ENCODE measurements around the gene ROCK2. TPM values are rescaled to one million over a fixed set of nuclear protein-coding genes. Genes with fewer than 3 reads are reported as not detected.

The ROCK2 gene
- total RNA-seq, 2 experiments from 2014 or later = 19.1 to 20.5 TPM

GRCh38 chr2:11213090-11213638 lies 131.3 kb downstream of the ROCK2 start:
- Mint-ChIP-seq H3K27me3 (no peaks in the 10 kb centered on the region), H3K36me3 (ENCODE audit: low read depth) (peaks cover 15% of the 10 kb centered on the region), H3K4me1 (no peaks in the 10 kb centered on the region), H3K27ac (no peak overlapping the region), H3K4me3 (no peak overlapping the region), H3K9me3 (no peaks in the 10 kb centered on the region)
- DNase-seq = no peak
- ChIA-PET POLR2A (no interaction called here), CTCF (no interaction called here)

DNA sequence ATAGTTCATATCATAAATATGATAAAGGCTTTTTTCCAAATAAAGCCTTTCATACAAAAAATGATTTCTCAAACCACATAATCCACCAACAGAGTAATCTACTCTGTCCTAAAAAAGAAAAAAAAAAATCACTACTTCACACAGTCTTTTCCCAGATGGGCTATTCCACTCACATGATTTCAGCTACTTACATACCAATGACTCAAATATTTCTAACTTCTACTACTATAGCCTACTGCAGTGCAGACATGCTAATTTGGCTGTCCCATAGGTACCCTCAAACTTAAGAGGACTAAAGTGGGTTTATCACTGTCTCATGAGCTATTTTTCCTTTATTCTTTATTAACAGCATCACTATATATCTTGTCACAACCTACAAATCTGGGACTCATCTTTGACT lies 131.8 kb downstream of the ROCK2 start:
- H3K36me3 Mint-ChIP-seq (ENCODE audit: low read depth) = peaks cover 15% of the 10 kb centered on the region

GRCh38 chr2:11208083-11208482 lies 136.4 kb downstream of the ROCK2 start:
- Mint-ChIP-seq H3K27me3 (no peaks in the 10 kb centered on the region), H3K9me3 (no peaks in the 10 kb centered on the region), H3K4me1 (peaks cover 8% of the 10 kb centered on the region), H3K4me3 (no peak overlapping the region), H3K36me3 (ENCODE audit: low read depth) (peaks cover 11% of the 10 kb centered on the region), H3K27ac (no peak overlapping the region)
- POLR2A ChIA-PET = interaction anchor here (0.7 kb wide), 1 partner anchor 113 kb away, joined by 9 read pairs; no protein-coding TSS in a partner anchor
- DNase-seq = no peak
- CTCF ChIA-PET = interaction anchor here (0.6 kb wide), 1 partner anchor 47 kb away, joined by 3 read pairs; no protein-coding TSS in a partner anchor

More for the DNA sequence above, 131.8 kb downstream of the ROCK2 start:
- ChIA-PET POLR2A (interaction anchor here (0.7 kb wide), 1 partner anchor 48 kb away, joined by 3 read pairs; no protein-coding TSS in a partner anchor), CTCF (no interaction called here)
- H3K4me1 Mint-ChIP-seq = no peaks in the 10 kb centered on the region
- H3K27me3 Mint-ChIP-seq = no peaks in the 10 kb centered on the region
- H3K27ac Mint-ChIP-seq = no peak overlapping the region
- no peak overlapping the region for H3K4me3 Mint-ChIP-seq
- no peak for DNase-seq
- H3K9me3 Mint-ChIP-seq = no peaks in the 10 kb centered on the region

DNA sequence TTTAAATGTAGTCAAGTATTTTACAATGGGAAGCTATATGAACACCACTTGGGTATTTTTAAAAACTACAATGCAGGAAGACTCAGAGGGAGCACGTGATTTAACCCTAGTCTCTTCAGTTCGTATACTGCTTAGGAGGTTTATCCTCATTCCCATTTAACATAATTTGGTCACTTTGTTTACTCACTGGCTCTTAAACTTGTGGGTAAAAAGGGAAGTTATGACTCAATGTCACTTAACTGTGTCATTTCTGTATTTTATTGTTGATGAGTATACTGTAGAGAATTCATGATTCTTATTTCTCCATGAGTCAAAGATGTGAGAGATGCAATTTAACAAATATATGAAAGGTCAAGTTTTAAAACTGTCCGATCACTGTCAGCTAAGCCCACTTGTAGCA lies 141.0 kb downstream of the ROCK2 start:
- Mint-ChIP-seq H3K9me3 (no peaks in the 10 kb centered on the region), H3K27me3 (no peaks in the 10 kb centered on the region), H3K4me3 (no peak overlapping the region), H3K27ac (no peak overlapping the region), H3K4me1 (peaks cover 8% of the 10 kb centered on the region), H3K36me3 (ENCODE audit: low read depth) (peaks cover 16% of the 10 kb centered on the region)
- POLR2A ChIA-PET = interaction anchor here (0.6 kb wide), 1 partner anchor 174 kb away, joined by 3 read pairs; no protein-coding TSS in a partner anchor
- CTCF ChIA-PET = interaction anchor here (1.1 kb wide), 1 partner anchor 11 kb away, joined by 3 read pairs; no protein-coding TSS in a partner anchor
- no peak for DNase-seq

DNA sequence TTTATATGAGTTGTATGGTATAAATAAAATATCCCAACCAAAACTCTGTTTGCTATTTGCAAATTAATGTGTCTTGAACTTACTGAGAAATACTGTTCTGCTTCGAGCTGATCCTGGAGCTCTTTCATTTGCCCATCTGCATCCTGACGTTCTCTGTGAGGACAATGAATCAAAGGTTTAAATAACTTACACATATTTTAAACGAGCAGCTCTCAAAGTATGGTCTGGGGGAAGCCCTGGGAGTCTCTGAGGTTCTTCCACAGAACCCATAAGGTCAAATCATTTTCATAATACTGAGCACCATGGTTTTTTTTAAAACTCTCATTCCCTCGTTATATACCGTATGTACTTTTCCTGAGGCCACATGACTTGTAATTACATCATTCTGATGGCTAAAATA lies 142.5 kb downstream of the ROCK2 start:
- DNase-seq = no peak
- H3K9me3 Mint-ChIP-seq = no peaks in the 10 kb centered on the region
- no peak overlapping the region for H3K4me3 Mint-ChIP-seq
- H3K36me3 Mint-ChIP-seq (ENCODE audit: low read depth) = peaks cover 16% of the 10 kb centered on the region
- POLR2A ChIA-PET = no interaction called here
- H3K4me1 Mint-ChIP-seq = peaks cover 8% of the 10 kb centered on the region
- CTCF ChIA-PET = interaction anchor here (1.2 to 1.6 kb wide), 2 partner anchors 9 to 32 kb away, joined by 3 to 4 read pairs; no protein-coding TSS in a partner anchor
- H3K27ac Mint-ChIP-seq = no peak overlapping the region
- no peaks in the 10 kb centered on the region for H3K27me3 Mint-ChIP-seq

- H3K27ac Mint-ChIP-seq = no peak overlapping the region
- POLR2A ChIA-PET = no interaction called here
Observed at GRCh38 chr2:11200651-11201050, 143.8 kb downstream of the ROCK2 start.

DNA sequence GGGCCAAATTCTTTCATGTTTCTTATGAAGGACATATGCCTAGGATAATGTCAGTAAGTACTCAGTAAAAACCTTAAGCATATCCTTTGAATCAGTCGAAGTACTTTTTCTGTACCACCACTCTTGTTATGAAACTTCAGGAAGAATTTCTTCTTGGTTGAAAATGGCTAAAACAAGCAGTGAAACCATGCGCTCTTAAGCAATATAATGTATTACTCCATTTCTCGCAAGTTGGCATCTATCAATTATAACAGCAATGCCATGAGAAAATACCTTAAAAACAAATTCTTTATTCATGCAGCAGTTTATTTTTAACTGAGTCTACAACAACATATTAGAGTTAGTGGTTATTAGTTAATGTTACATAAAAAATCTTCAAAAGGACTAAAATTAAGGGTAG lies 148.2 kb downstream of the ROCK2 start:
- peaks cover 17% of the 10 kb centered on the region for H3K36me3 Mint-ChIP-seq (ENCODE audit: low read depth)
- H3K27ac Mint-ChIP-seq = no peak overlapping the region
- no peaks in the 10 kb centered on the region for H3K9me3 Mint-ChIP-seq
- no peak overlapping the region for H3K4me3 Mint-ChIP-seq
- no peak for DNase-seq
- ChIA-PET CTCF (no interaction called here), POLR2A (no interaction called here)
- no peaks in the 10 kb centered on the region for H3K4me1 Mint-ChIP-seq
- no peaks in the 10 kb centered on the region for H3K27me3 Mint-ChIP-seq

More at GRCh38 chr2:11200651-11201050, 143.8 kb downstream of the ROCK2 start:
- no peak for DNase-seq
- peaks cover 19% of the 10 kb centered on the region for H3K36me3 Mint-ChIP-seq (ENCODE audit: low read depth)
- no peaks in the 10 kb centered on the region for H3K27me3 Mint-ChIP-seq
- no peak overlapping the region for H3K4me3 Mint-ChIP-seq
- H3K4me1 Mint-ChIP-seq = peaks cover 8% of the 10 kb centered on the region
- CTCF ChIA-PET = interaction anchor here (0.6 to 1.6 kb wide), 4 partner anchors 31 to 71 kb away, joined by 3 to 5 read pairs (median 3); a partner anchor contains a TSS
- H3K9me3 Mint-ChIP-seq = no peaks in the 10 kb centered on the region

DNA sequence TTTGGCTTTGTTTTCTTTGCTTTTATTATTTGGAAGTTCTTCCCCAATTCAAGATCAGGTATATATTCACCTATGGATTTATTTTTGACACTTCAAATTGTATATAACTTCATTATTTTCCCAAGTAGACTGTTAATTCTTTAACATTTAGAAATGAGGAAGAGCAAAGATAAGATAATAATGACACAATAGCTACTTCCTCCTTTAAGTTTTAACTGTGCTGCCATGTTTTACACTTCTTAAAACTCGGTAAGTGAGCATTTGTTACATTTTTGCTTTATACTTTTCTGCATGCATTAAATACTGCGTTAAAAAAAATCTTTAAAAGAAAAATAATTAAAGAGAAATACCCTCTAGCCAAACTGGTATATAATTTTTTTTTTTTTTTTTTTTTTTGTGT lies 156.7 kb downstream of the ROCK2 start:
- no peaks in the 10 kb centered on the region for H3K4me1 Mint-ChIP-seq
- H3K27me3 Mint-ChIP-seq = no peaks in the 10 kb centered on the region
- ChIA-PET POLR2A (no interaction called here), CTCF (interaction anchor here (0.6 to 0.7 kb wide), 2 partner anchors 24 to 419 kb away, joined by 4 read pairs; no protein-coding TSS in a partner anchor)
- peaks cover 9% of the 10 kb centered on the region for H3K36me3 Mint-ChIP-seq (ENCODE audit: low read depth)
- no peak for DNase-seq
- no peak overlapping the region for H3K4me3 Mint-ChIP-seq
- no peak overlapping the region for H3K27ac Mint-ChIP-seq
- no peaks in the 10 kb centered on the region for H3K9me3 Mint-ChIP-seq

- Mint-ChIP-seq H3K4me1 (no peaks in the 10 kb centered on the region), H3K27ac (no peak overlapping the region), H3K36me3 (ENCODE audit: low read depth) (peaks cover 9% of the 10 kb centered on the region), H3K9me3 (no peaks in the 10 kb centered on the region), H3K4me3 (no peak overlapping the region), H3K27me3 (no peaks in the 10 kb centered on the region)
- DNase-seq = no peak
- POLR2A ChIA-PET = no interaction called here
- CTCF ChIA-PET = interaction anchor here (0.6 to 0.7 kb wide), 3 partner anchors 11 to 419 kb away, joined by 3 to 4 read pairs (median 4); no protein-coding TSS in a partner anchor
Observed at GRCh38 chr2:11187083-11187619, 157.3 kb downstream of the ROCK2 start.

DNA sequence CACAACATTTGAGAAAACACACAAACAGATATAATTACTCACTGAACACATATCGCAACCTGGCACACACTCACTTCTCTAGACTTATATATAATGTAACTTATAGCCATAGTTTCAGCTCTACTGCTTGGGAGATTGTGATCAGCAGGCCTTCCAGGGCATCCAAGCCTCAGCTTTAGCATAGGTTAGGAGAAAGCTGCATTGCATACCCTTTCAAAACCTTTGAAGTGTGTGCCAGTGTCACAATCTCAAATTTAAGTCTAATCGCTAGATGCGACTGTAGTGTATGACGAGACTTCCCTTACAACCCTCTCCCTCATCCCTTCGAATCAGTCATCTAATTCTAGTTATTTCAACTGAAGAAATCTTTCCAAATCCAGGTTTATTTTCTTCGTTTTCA lies 158.3 kb downstream of the ROCK2 start:
- H3K9me3 Mint-ChIP-seq = no peaks in the 10 kb centered on the region
- ChIA-PET CTCF (no interaction called here), POLR2A (no interaction called here)
- no peaks in the 10 kb centered on the region for H3K27me3 Mint-ChIP-seq
- no peak for DNase-seq
- H3K27ac Mint-ChIP-seq = no peak overlapping the region
- H3K36me3 Mint-ChIP-seq (ENCODE audit: low read depth) = peaks cover 9% of the 10 kb centered on the region
- H3K4me1 Mint-ChIP-seq = no peaks in the 10 kb centered on the region
- no peak overlapping the region for H3K4me3 Mint-ChIP-seq

DNA sequence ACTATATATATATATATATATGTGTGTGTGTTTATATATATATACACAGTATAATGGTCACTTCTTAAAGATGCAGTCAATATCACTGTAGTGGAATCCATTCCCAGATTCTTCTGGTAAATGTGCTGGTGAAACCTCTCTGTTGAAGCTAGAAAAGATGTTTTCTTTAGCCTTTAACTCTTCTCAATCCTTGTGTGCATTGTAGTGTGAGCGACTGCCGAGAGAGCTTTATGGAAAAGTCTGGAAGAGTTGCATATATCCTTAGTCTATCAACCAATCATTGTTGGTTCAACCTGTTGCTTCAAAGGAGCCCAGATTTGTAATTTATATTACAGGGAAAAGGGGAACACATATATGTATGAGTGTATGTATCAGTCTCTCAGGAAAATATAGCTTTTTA lies 161.5 kb downstream of the ROCK2 start:
- Mint-ChIP-seq H3K9me3 (no peaks in the 10 kb centered on the region), H3K27ac (no peak overlapping the region), H3K36me3 (ENCODE audit: low read depth) (peaks cover 5% of the 10 kb centered on the region), H3K4me1 (no peaks in the 10 kb centered on the region), H3K27me3 (no peaks in the 10 kb centered on the region), H3K4me3 (no peak overlapping the region)
- ChIA-PET POLR2A (no interaction called here), CTCF (interaction anchor here (1.0 kb wide), 1 partner anchor 9 kb away, joined by 3 read pairs; no protein-coding TSS in a partner anchor)
- no peak for DNase-seq

DNA sequence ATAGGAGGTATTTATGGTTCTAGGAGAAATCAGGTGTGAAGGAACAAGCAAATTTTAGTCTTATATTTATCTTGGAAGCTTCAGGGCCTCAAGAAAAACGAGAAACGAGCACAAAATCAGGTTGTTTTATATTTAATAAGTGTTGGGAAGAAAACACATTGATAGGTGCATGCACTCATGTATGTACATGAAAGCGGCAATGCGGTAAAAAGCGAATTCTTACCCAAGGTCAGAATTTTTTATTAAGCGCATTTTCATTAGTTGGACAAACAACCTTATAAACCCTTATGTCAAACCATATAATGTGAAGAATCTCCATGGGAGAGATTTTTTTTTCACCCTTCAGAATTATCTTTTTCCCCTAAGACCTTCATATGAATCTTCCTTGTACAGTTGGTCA lies 163.8 kb downstream of the ROCK2 start:
- H3K4me1 Mint-ChIP-seq = peaks cover 3% of the 10 kb centered on the region
- peaks cover 7% of the 10 kb centered on the region for H3K36me3 Mint-ChIP-seq (ENCODE audit: low read depth)
- H3K9me3 Mint-ChIP-seq = no peaks in the 10 kb centered on the region
- DNase-seq = no peak
- H3K27ac Mint-ChIP-seq = no peak overlapping the region
- H3K4me3 Mint-ChIP-seq = no peak overlapping the region
- CTCF ChIA-PET = interaction anchor here (0.7 kb wide), 1 partner anchor 187 kb away, joined by 5 read pairs; no protein-coding TSS in a partner anchor
- no peaks in the 10 kb centered on the region for H3K27me3 Mint-ChIP-seq
- POLR2A ChIA-PET = no interaction called here

DNA sequence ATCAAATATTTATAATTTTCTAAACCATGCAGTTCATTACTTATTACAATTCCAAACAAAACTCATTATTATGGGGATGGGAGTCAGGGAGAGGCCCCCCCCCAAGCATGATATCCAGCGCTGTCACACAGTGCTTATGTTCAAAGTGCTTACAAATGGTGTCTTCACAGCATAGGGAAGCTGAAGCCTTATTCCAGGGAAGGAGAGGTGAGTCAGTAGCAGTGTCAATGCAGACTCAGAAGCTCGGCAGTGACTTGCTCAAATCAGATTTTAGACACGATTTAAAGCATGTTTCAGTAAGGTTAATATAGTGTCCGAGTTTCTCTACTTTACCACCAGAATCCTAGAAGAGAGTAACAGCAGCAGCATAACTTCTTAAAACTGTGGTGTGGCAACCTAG lies 164.5 kb downstream of the ROCK2 start:
- CTCF ChIA-PET = no interaction called here
- Mint-ChIP-seq H3K36me3 (ENCODE audit: low read depth) (peaks cover 7% of the 10 kb centered on the region), H3K27me3 (no peaks in the 10 kb centered on the region), H3K4me1 (peaks cover 11% of the 10 kb centered on the region), H3K4me3 (no peak overlapping the region), H3K9me3 (no peaks in the 10 kb centered on the region), H3K27ac (no peak overlapping the region)
- POLR2A ChIA-PET = no interaction called here
- no peak for DNase-seq
